Central memory CD8-positive, alpha-beta T cell (primary cell): ENCODE results near the gene PLCD1.
"Not testable (repeated sequence)": the region's sequence is repeated elsewhere in the genome, so short reads cannot be mapped to it uniquely, and the experiment has no call there.

Source experiments
- ATAC-seq: fragments of 150-1000 bp; cut with Tn5 transposase; replicated peaks from 2 replicates; pipeline ENCODE4 v1.10.0; 2022; ENCODE audit warnings: mild to moderate bottlenecking, moderate FRiP score, moderate number of reproducible peaks; ENCODE audit not compliant: poor library complexity, severe bottlenecking; ENCODE audit errors: extremely low read depth
- DNase-seq, 2 donors: peaks; one replicate each; pipeline ENCODE4 v3.0.0; 2021; ENCODE audit warnings: low spot score in 2 of 2
- H3K27ac Mint-ChIP-seq: one replicate; pipeline ENCODE4 v1.8.0; 2022; ENCODE audit warnings: low read depth, mild to moderate bottlenecking, moderate library complexity, mixed read lengths
- H3K27me3 Mint-ChIP-seq: one replicate; pipeline ENCODE4 v1.8.0; 2022; ENCODE audit warnings: mixed read lengths
- H3K36me3 Mint-ChIP-seq: one replicate; pipeline ENCODE4 v1.8.0; 2022; ENCODE audit warnings: mild to moderate bottlenecking, moderate library complexity, mixed read lengths; ENCODE audit not compliant: insufficient read depth
- H3K4me1 Mint-ChIP-seq: one replicate; pipeline ENCODE4 v1.8.0; 2022; ENCODE audit warnings: mixed read lengths
- H3K4me3 Mint-ChIP-seq: one replicate; pipeline ENCODE4 v1.8.0; 2022; ENCODE audit warnings: mild to moderate bottlenecking, moderate library complexity, mixed read lengths
- H3K9me3 Mint-ChIP-seq: one replicate; pipeline ENCODE4 v1.8.0; 2022; ENCODE audit warnings: mixed read lengths

Gene PLCD1

GRCh38 chr3:38029400-38030125 is at the start of gene PLCD1:
Gene PLCD1, minus strand, starts transcription at chr3:38029642. Its CDS starts 103 bp downstream, at chr3:38029539.
- Mint-ChIP-seq H3K4me3 (peak within 1 kb of the TSS; percentile 72), H3K27me3 (no peaks in the 10 kb centered on the region), H3K36me3 (peaks cover 6% of the 10 kb centered on the region), H3K9me3 (no peaks in the 10 kb centered on the region), H3K27ac (peak within 1 kb of the TSS; percentile 81), H3K4me1 (peaks cover 55% of the 10 kb centered on the region)
- no peak for ATAC-seq
- no peak for DNase-seq

GRCh38 chr3:38077073-38077472 is 47.6 kb upstream of the PLCD1 start:
- not testable (repeated sequence) for H3K27me3 Mint-ChIP-seq, DNase-seq, H3K9me3 Mint-ChIP-seq, ATAC-seq, H3K4me1 Mint-ChIP-seq, H3K36me3 Mint-ChIP-seq, H3K4me3 Mint-ChIP-seq
- H3K27ac Mint-ChIP-seq, result peak overlapping the region; percentile 11

GRCh38 chr3:38070013-38070412 is 40.6 kb upstream of the PLCD1 start:
- Mint-ChIP-seq H3K9me3 (no peaks in the 10 kb centered on the region), H3K36me3 (peaks cover 3% of the 10 kb centered on the region), H3K4me3 (no peak overlapping the region), H3K27ac (no peak overlapping the region), H3K4me1 (no peaks in the 10 kb centered on the region), H3K27me3 (no peaks in the 10 kb centered on the region)
- ATAC-seq, result no peak
- no peak for DNase-seq

DNA sequence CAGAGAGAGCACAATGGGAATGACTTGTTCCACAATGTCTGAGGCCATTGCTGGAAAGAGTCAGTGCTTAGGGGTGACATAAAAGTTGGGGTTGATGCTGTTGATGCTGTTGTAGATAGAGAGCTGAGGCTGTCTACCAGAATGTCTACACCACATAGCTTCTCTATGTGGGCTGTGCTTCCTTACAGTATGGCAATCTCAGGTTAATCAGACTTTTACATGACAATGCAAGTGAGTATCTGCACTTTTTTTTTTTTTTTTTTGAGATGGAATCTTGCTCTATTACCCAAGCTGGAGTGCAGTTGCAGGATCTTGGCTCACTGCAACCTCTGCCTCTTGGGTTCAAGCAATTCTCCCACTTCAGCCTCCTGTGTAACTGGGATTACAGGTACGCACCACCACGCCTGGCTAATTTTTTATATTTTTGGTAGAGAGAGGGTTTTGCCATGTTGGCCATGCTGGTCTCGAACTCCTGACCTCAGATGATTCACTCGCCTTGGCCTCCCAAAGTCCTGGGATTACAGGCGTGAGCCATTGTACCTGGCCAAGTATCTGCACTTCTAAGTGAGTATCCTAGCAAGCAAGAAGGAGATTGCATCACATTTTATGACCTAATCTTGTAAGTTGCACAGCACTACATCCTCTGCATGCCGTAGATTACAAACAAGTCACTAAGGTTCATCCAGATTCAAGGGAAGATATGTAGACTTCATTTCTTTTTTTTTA is 38.2 kb upstream of the PLCD1 start:
- no peaks in the 10 kb centered on the region for H3K9me3 Mint-ChIP-seq
- DNase-seq (no peak), ATAC-seq (no peak)
- H3K4me3 Mint-ChIP-seq, result no peak overlapping the region
- no peaks in the 10 kb centered on the region for H3K27me3 Mint-ChIP-seq
- no peaks in the 10 kb centered on the region for H3K4me1 Mint-ChIP-seq
- no peak overlapping the region for H3K27ac Mint-ChIP-seq
- no peaks in the 10 kb centered on the region for H3K36me3 Mint-ChIP-seq

GRCh38 chr3:38064453-38064852 is 35.0 kb upstream of the PLCD1 start:
- not testable (repeated sequence) for H3K27me3 Mint-ChIP-seq, H3K36me3 Mint-ChIP-seq, H3K9me3 Mint-ChIP-seq, ATAC-seq, H3K4me1 Mint-ChIP-seq, H3K27ac Mint-ChIP-seq, DNase-seq, H3K4me3 Mint-ChIP-seq

GRCh38 chr3:38062809-38063208 is 33.4 kb upstream of the PLCD1 start:
- H3K4me1 Mint-ChIP-seq, result no peaks in the 10 kb centered on the region
- H3K36me3 Mint-ChIP-seq, result no peaks in the 10 kb centered on the region
- no peak for DNase-seq
- no peaks in the 10 kb centered on the region for H3K9me3 Mint-ChIP-seq
- no peaks in the 10 kb centered on the region for H3K27me3 Mint-ChIP-seq
- ATAC-seq, result no peak
- H3K27ac Mint-ChIP-seq, result no peak overlapping the region
- no peak overlapping the region for H3K4me3 Mint-ChIP-seq

- Mint-ChIP-seq H3K9me3 (no peaks in the 10 kb centered on the region), H3K27me3 (no peaks in the 10 kb centered on the region), H3K27ac (no peak overlapping the region), H3K4me1 (no peaks in the 10 kb centered on the region), H3K36me3 (no peaks in the 10 kb centered on the region), H3K4me3 (no peak overlapping the region)
- ATAC-seq, result no peak
- DNase-seq, result no peak
Observed at GRCh38 chr3:38059591-38059990, 30.1 kb upstream of the PLCD1 start.

GRCh38 chr3:38059148-38059547 is 29.7 kb upstream of the PLCD1 start:
- ATAC-seq, result no peak

DNA sequence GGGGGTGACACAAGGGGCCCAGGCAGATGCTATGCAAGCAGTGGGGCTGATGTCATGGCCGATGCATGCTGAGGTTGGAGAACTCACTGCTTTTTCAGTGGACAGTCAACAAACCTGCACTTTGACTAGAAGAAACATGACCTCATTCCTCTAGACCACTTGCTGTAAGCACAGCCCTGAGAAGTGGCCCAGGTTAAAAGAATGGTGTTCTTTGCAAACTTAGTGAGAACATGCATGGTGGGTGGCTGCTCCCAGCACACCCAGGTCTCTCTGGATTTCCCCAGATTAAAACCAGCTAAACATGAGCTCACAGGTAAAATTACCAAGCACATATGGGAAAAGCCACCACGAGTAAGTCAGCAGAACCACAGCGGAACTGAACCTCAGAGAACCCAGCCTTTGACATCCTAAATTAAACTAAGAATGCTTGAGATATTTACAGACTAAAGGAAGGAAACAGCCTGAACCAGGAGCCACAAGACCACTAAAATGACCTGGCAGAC is 25.1 kb upstream of the PLCD1 start:
- Mint-ChIP-seq H3K4me1 (no peaks in the 10 kb centered on the region), H3K36me3 (no peaks in the 10 kb centered on the region), H3K27ac (no peak overlapping the region), H3K27me3 (no peaks in the 10 kb centered on the region), H3K4me3 (no peak overlapping the region), H3K9me3 (no peaks in the 10 kb centered on the region)
- DNase-seq (no peak), ATAC-seq (no peak)

More at GRCh38 chr3:38059148-38059547, 29.7 kb upstream of the PLCD1 start:
- Mint-ChIP-seq H3K4me1 (no peaks in the 10 kb centered on the region), H3K4me3 (no peak overlapping the region), H3K27me3 (no peaks in the 10 kb centered on the region), H3K9me3 (no peaks in the 10 kb centered on the region), H3K36me3 (no peaks in the 10 kb centered on the region), H3K27ac (no peak overlapping the region)
- no peak for DNase-seq

- H3K27me3 Mint-ChIP-seq, H3K9me3 Mint-ChIP-seq, H3K27ac Mint-ChIP-seq: not testable (repeated sequence)
Observed at GRCh38 chr3:38053813-38054498, 24.5 kb upstream of the PLCD1 start.

GRCh38 chr3:38053286-38053685 is 23.8 kb upstream of the PLCD1 start:
- not testable (repeated sequence) for ATAC-seq, H3K9me3 Mint-ChIP-seq, H3K27me3 Mint-ChIP-seq, H3K27ac Mint-ChIP-seq, DNase-seq, H3K4me1 Mint-ChIP-seq, H3K4me3 Mint-ChIP-seq, H3K36me3 Mint-ChIP-seq

More at GRCh38 chr3:38053813-38054498, 24.5 kb upstream of the PLCD1 start:
- H3K4me3 Mint-ChIP-seq, H3K36me3 Mint-ChIP-seq, DNase-seq, H3K4me1 Mint-ChIP-seq, ATAC-seq: not testable (repeated sequence)

- peaks cover 4% of the 10 kb centered on the region for H3K36me3 Mint-ChIP-seq
- H3K27me3 Mint-ChIP-seq, result no peaks in the 10 kb centered on the region
- H3K9me3 Mint-ChIP-seq, result no peaks in the 10 kb centered on the region
- ATAC-seq, result no peak
- DNase-seq, result no peak
- H3K27ac Mint-ChIP-seq, result no peak overlapping the region
- no peak overlapping the region for H3K4me3 Mint-ChIP-seq
- no peaks in the 10 kb centered on the region for H3K4me1 Mint-ChIP-seq
Observed at GRCh38 chr3:38051131-38051530, 21.7 kb upstream of the PLCD1 start.
